Suprapubic skin (tissue), 4 donors: ENCODE results near the gene TEX38. TPM values are rescaled to one million over a fixed set of nuclear protein-coding genes. Genes with fewer than 3 reads are reported as not detected.

ENCODE experiments used
- DNase-seq, 2 donors: peaks; one replicate each; pipeline ENCODE4 v3.0.0-alpha.2; 2019; ENCODE audit warnings: low spot score in 2 of 2
- H3K27ac ChIP-seq: fragments of 200-600 bp; sonication (generic); one replicate; pipeline ENCODE4 v1.5.1; 2019
- H3K27me3 ChIP-seq: fragments of 200-600 bp; sonication (generic); one replicate; pipeline ENCODE4 v1.5.1; 2019
- H3K36me3 ChIP-seq: fragments of 200-600 bp; sonication (generic); one replicate; pipeline ENCODE4 v1.5.1; 2019
- H3K4me1 ChIP-seq: fragments of 200-600 bp; sonication (generic); one replicate; pipeline ENCODE4 v1.5.1; 2019
- H3K4me3 ChIP-seq: fragments of 200-600 bp; sonication (generic); one replicate; pipeline ENCODE4 v1.5.1; 2019; ENCODE audit warnings: mild to moderate bottlenecking
- H3K9me3 ChIP-seq: fragments of 200-600 bp; sonication (generic); one replicate; pipeline ENCODE4 v1.5.1; 2019
- CTCF ChIP-seq, 2 donors: fragments of 200-600 bp in 1 of 2; fragments of 450-650 bp in 1 of 2; sonication (generic) in 1 of 2; IDR thresholded peaks; one replicate each; pipeline ENCODE4 v1.5.1; 2016 to 2019; ENCODE audit warnings: antibody characterized with exemption in 2 of 2, mild to moderate bottlenecking in 1 of 2, moderate library complexity in 1 of 2
- EP300 ChIP-seq: sonication (generic); formaldehyde crosslinking; IDR thresholded peaks from one replicate; pipeline ENCODE4 v1.6.1; 2017; ENCODE audit warnings: antibody characterized with exemption
- POLR2A ChIP-seq, 2 donors: fragments of 450-650 bp; IDR thresholded peaks; one replicate each; pipeline ENCODE4 v1.6.1; 2017; ENCODE audit warnings: antibody characterized with exemption in 2 of 2, mild to moderate bottlenecking in 2 of 2, moderate library complexity in 2 of 2
- POLR2AphosphoS5 ChIP-seq, 3 donors: sonication (generic); formaldehyde crosslinking; IDR thresholded peaks; one replicate each; pipeline ENCODE4 v1.6.1; 2017; ENCODE audit warnings: antibody characterized with exemption in 3 of 3
- WGBS: methylation state at CpG from one replicate; pipeline ENCODE4 v1.1.5; 2018; 5-methylcytosine and 5-hydroxymethylcytosine counted together
- total RNA-seq, 4 donors: library from RNA; depleted of rRNA; stranded (reverse); fragments of >200 nt; gene quantifications; one replicate each; pipeline ENCODE4 v1.1.0, GENCODE V29; 2016

The TEX38 gene
- total RNA-seq, 4 donors from 2014 or later = not detected

GRCh38 chr1:46675549-46676314 lies 4.1 kb downstream of the TEX38 start:
- H3K4me3 ChIP-seq = no peak overlapping the region
- H3K27me3 ChIP-seq = no peaks in the 10 kb centered on the region
- WGBS = 93% methylated on average over 1 of the region's 1 CpG
- H3K4me1 ChIP-seq = no peaks in the 10 kb centered on the region
- no peaks in the 10 kb centered on the region for H3K9me3 ChIP-seq
- no peak for TF ChIP-seq CTCF (IDR thresholded peaks at IDR 0.05)
- no peak for TF ChIP-seq EP300
- no peak for TF ChIP-seq POLR2AphosphoS5 (IDR thresholded peaks at IDR 0.05)
- no peak for TF ChIP-seq POLR2A (IDR thresholded peaks at IDR 0.05)
- H3K27ac ChIP-seq = no peak overlapping the region
- peaks cover 60% of the 10 kb centered on the region for H3K36me3 ChIP-seq
- no peak for DNase-seq

GRCh38 chr1:46676531-46676930 lies 4.9 kb downstream of the TEX38 start:
- no peaks in the 10 kb centered on the region for H3K9me3 ChIP-seq
- 90% methylated on average over 1 of the region's 1 CpG for WGBS
- H3K36me3 ChIP-seq = peaks cover 68% of the 10 kb centered on the region
- H3K4me1 ChIP-seq = no peaks in the 10 kb centered on the region
- H3K27me3 ChIP-seq = no peaks in the 10 kb centered on the region
- H3K27ac ChIP-seq = no peak overlapping the region
- no peak for TF ChIP-seq CTCF (IDR thresholded peaks at IDR 0.05)
- DNase-seq = no peak
- H3K4me3 ChIP-seq = no peak overlapping the region

- 94% methylated on average over 1 of the region's 1 CpG for WGBS
These were observed 5.7 kb downstream of the TEX38 start for GRCh38 chr1:46677339-46677738.

GRCh38 chr1:46679789-46680573 lies 8.3 kb downstream of the TEX38 start:
- Histone ChIP-seq H3K4me3 (no peak overlapping the region), H3K4me1 (no peaks in the 10 kb centered on the region), H3K27me3 (no peaks in the 10 kb centered on the region), H3K9me3 (no peaks in the 10 kb centered on the region), H3K27ac (no peak overlapping the region), H3K36me3 (peaks cover 94% of the 10 kb centered on the region)
- TF ChIP-seq POLR2A (IDR thresholded peaks at IDR 0.05) (no peak), CTCF (IDR thresholded peaks at IDR 0.05) (no peak), EP300 (no peak), POLR2AphosphoS5 (IDR thresholded peaks at IDR 0.05) (no peak)
- 94% methylated on average over 6 of the region's 6 CpGs for WGBS
- DNase-seq = no peak

More at GRCh38 chr1:46677339-46677738, 5.7 kb downstream of the TEX38 start:
- TF ChIP-seq EP300 (no peak), CTCF (IDR thresholded peaks at IDR 0.05) (no peak), POLR2AphosphoS5 (IDR thresholded peaks at IDR 0.05) (no peak), POLR2A (IDR thresholded peaks at IDR 0.05) (no peak)
- Histone ChIP-seq H3K4me3 (no peak overlapping the region), H3K27me3 (no peaks in the 10 kb centered on the region), H3K4me1 (no peaks in the 10 kb centered on the region), H3K36me3 (peaks cover 75% of the 10 kb centered on the region), H3K27ac (no peak overlapping the region), H3K9me3 (no peaks in the 10 kb centered on the region)
- no peak for DNase-seq

GRCh38 chr1:46681333-46682034 lies 9.8 kb downstream of the TEX38 start:
- H3K9me3 ChIP-seq = no peaks in the 10 kb centered on the region
- no peak overlapping the region for H3K4me3 ChIP-seq
- WGBS = 80% methylated on average over 1 of the region's 1 CpG
- DNase-seq = no peak
- no peaks in the 10 kb centered on the region for H3K4me1 ChIP-seq
- no peak overlapping the region for H3K27ac ChIP-seq
- H3K27me3 ChIP-seq = no peaks in the 10 kb centered on the region
- H3K36me3 ChIP-seq = peaks cover 95% of the 10 kb centered on the region
- TF ChIP-seq CTCF (IDR thresholded peaks at IDR 0.05) (no peak), POLR2AphosphoS5 (IDR thresholded peaks at IDR 0.05) (no peak), POLR2A (IDR thresholded peaks at IDR 0.05) (no peak), EP300 (no peak)
